CD1c-positive myeloid dendritic cell (primary cell): ENCODE data around the gene KASH5.
A peak's percentile ranks its signal among the peaks of the same experiment; 100 is the strongest.
"Not testable (repeated sequence)": the region's sequence is repeated elsewhere in the genome, so short reads cannot be mapped to it uniquely, and the experiment has no call there.

Experiments used
- DNase-seq: peaks from one replicate; pipeline ENCODE4 v3.0.0-alpha.2; 2016; ENCODE audit errors: extremely low spot score

The KASH5 gene

DNA sequence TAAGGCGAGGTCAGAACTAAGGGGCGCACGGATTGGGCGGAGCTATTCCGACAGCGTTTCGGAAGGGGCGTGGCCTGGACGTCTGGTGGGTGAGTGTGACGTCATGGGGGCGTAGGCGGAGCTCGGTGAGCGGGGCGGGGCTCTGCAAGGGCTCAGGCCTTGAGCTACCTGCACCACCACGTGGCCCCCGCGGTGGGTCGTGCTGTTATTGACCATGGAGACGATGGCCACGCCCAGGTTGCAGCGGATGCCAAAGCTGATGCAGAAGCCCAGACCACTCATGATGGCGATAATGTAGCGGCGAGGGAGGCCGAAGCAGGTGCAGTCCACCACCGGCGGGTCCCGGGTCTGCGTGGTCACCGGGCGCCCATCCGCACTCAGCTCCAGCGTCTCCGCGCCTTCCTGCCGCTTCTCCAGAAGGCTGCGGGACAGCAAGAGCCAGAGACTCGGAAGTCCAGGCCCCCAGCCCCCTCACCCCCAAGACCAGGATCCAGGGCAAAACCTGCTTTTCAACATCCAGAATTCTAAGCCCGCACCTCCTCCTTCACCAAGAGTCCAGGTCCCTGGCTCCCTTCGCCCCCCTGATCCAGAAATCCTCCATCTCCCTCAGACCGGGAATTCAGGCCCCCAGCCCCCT, 48.5 kb downstream of the KASH5 start:
- DNase-seq = peak; percentile 49

DNA sequence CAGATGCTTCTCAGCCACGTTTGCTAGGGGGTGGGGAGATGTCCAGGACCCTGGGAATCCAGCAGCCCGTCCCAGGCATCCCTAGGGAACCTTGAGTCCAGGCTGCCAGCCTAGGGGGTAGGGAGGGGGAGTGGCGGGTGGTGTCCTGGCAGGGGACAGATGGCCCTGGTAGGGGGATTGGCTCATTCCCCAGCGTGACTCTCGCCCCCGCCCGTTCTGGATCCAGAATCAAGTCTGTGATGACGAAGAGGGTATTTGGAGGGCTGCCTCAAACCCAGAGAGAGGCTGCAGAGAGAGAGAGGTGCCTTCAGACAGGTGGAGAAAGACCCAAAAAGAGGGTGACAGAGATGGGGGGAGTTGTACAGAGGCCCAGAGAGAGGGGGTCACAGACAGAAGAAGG, 49.2 kb downstream of the KASH5 start:
- no peak for DNase-seq

DNA sequence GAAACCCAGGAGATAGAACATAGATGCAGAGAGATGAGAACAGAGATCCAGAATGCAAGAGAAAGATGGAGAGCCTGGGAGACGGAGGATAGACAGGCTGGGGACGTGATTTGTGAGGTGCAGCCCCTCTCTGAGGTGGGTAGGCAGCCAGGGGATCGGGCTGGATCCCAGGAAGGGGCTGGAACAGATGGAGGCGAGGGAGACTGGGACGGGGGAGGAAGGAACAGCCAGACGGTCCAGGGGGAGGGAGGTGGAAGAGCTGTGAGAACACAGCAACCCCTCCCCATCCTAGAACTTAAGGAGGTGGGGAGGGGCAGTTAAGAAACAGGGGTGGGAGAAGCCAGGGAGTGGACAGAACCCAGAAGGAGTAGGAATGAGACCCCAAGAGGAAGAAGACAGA, 50.2 kb downstream of the KASH5 start:
- DNase-seq = no peak

DNA sequence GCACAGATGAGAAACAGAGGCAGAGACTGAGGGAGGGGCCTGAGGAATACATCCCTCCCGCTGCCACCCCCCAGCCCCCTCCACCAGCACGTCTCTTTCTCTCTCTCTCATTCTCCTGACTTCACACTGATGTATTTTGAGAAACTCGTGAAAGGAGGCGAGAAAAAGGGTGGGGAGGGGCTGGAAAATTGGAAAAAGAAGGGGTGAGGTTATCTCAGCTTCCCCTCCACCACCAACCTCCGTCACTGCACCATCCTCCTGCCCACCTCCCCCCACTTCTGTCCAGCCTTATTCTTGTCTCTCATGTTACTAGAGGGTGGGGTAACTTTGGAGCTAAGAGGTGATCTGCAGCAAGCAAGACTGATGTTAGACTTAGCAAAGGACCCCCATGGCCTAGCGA, 51.8 kb downstream of the KASH5 start:
- no peak for DNase-seq

DNA sequence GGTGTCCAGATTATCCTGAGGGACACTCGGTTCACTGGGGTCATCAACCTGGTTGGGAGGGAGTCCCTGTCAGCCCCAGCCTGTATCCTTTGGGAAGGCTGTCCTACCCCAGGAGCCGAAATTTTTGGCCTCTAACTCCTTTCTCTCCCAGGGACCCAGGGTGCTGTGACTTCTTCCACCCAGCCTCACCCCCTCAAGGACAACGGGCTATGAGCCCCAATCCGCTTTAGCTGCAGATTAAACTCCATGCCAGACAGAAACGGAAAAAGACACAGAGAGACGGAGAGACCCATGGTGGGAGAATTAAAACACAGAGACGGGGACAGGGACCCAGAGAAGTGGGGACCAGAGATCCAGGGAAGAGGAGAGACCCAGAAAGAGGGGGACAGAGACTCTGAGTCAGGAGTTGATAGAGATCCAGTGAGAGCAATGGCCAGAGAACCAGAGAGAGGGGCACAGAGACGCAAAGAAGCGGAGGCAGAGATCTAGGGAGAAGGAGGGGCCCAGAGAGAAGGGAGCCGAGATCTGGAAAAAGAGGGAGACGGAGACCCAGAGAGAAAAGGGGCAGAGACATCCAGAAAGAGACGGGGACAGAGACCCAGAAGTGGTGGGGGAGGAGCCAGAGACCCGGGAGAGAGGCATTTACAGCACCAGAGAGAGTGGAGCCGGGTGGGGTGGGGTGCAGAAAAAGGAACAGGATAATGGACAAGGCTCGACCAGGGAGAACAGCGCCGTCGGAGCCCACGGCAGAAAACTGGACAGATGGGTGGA, 52.6 kb downstream of the KASH5 start:
- DNase-seq = no peak

DNA sequence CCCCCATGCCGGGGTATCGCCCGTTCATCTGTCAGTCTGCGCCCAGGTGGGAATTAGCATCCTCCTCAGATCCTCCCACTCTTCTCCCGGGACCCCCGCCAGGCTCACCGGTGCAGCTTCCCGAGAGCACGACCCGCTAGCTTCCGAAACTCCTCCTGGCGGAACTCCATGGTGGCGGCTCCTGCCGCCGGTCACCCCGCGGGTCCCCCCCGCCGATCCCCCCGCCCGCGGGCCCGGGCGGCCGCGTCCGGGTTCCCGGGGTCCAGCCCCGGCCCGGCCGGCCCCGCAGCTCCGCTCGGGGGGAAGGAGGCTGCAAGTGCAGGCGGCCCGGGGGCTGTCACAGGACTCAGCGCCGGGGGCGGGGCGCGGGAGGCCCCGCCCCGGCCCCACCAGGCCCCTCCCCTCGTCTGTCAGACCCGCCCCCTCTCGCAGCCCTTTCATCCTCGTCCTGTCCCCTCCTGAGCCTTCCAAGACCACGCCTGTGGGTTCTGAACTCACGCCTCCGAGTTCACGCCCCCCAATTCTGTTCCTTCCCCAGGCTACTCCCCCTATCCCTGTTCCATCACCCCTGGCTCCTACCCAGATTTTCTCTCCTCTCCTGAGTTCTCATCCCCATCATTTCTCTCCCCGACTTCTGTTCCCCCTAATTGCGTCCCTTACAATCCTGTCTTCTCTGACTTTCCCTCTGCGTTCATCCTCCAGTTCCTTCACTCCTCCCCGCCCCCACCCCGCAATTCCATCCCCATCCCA, 53.3 kb downstream of the KASH5 start, which contains the start of gene SLC17A7:
Gene SLC17A7, minus strand, starts transcription at position 318 of the 750 bp plus-strand sequence. Its CDS starts 148 bp downstream, at position 170.
- DNase-seq = peak; percentile 39

DNA sequence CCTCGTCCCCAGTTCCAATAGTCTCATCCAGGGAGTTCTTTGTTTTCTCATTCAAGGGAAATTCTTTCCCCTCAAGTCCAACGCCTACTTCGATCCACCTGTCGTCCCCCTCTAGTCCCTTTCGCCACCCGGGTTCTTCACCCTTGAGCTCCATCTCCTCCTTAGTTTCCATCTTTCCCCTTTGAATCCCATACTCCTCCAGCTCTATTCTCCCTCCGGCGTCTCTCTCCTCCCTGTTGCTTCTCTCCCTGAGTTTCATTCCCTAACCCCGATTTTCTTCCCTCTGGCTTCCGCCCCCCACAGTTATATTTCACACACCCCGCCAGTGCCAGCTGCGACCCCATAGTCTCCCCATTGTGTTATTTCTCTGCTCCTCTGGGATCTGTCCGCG, 53.9 kb downstream of the KASH5 start:
- DNase-seq = no peak

DNA sequence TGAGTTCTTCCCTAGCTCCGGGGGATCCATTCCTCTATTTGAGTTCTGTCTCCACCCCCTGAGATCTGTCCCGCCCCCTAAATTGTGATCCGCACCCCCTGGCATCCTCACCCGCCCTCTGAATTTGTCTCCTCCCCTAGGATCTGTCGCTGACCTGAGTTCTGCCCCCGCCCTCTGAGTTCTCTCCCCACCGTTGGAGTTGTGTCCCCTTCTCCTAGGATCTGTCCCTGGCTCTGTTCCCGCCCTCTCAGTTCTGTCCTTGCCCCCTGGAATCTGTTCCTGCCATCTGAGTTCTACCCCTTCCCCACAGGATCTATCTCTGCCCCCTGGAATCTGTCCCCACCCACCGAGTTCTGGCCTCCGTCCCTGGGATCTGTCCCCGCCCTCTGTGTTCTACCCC, 54.3 kb downstream of the KASH5 start:
- no peak for DNase-seq

DNA sequence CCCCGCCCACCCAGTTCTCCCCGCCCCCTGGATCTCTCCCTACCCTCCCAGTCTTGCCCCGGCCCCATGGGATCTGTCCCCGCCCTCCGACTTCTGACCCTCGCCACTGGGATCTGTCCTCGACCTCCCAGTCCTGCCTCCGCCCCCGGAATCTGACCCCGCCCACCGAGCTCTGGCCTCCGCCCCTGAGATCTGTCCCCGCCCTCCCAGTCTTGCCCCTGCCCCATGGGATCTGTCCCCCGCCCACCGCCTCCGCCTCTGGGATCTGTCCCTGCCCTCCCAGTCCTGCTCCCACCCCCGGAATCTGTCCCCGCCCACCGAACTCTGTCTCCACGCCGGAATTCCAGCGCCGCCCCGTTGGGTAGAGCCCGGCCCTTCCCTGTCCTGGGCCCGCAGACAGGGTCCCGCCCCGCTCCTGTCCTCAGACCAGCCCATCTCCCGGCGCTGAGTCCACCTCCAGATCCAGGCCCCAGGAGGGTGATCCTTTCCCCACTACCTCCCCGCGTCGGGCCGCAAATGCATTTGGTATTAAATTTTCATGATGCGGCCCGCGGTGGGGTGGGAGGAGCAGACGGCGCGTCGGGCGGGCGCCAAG, 54.8 kb downstream of the KASH5 start:
- DNase-seq = peak; percentile 76

DNA sequence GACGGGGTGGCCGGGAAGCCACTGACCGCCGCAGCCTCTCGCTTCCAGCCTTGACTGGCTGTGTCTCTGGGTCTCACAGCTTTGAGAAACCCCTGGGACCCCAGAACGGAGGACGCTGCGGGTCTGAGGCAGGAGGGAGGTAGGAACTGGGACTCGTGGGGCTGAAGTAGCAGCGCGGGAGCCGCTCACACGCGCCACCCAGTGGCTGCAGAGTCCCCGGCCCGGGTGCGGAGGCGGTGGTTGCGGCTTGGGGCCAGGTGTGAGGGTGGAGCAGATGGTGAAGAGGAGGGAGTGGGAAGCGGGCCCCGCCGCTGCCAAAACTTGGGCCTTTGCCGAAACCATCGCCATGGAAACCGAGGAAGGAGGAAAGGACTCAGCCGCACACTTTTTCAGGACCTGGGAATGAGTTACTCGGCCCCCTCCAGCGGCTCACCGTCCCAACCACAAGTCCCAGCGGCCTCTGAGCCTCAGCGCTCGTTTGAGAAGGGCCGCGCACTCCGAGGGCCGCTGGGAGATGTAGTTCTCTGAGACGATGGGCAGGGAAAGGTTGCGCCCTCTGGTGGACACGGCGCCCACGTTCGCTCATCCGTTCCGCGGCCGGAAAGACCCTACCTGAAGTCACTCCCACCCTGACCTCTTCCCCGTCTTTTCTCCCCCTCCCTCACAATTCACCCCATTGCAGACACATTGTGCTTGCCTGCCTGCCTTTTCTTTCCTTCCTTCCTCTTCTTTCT, 55.5 kb downstream of the KASH5 start:
- peak; percentile 95 for DNase-seq

DNA sequence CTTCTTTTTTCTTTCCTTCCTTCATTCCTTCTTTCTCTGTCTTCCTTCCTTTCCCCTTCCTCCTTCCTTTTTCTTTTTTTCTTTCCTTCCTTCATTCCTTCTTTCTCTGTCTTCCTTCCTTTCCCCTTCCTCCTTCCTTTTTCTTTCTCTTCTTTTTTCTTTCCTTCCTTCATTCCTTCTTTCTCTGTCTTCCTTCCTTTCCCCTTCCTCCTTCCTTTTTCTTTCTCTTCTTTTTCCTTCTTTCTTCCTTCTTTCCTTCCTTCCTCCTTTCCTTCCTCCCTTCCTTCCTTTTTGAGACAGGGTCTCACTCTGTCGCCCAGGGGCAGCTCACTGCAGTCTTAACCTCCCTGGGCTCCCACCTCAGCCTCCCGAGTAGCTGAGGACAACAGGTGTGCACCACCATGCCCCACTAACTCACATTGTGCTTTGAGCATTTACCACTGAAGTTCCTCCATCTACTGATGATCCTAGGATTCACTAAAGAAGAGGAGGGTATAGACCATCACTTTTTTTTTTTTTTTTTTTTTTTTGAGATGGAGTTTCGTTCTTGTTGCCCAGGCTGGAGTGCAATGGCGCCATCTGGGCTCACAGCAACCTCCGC, 56.2 kb downstream of the KASH5 start:
- DNase-seq = not testable (repeated sequence)

DNA sequence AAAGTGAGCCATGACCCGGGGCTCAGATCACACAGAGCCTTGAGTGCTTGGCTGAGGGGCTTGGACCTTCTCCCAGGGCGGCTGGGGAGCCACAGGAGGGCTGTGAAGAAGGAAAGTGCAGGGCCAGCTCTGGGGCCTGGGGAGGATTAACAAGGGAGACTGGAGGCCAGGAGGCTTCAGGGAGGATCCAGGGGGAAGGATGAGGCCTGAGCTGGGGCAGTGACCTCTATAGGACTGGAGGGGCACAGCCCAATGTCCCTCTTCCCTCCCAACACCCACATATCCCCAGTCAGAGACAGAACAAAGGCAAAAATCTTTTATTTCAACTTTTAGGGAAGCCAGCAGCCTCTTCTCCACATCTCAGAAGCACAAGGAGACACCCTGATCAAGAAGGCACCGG, 57.9 kb downstream of the KASH5 start:
- no peak for DNase-seq

DNA sequence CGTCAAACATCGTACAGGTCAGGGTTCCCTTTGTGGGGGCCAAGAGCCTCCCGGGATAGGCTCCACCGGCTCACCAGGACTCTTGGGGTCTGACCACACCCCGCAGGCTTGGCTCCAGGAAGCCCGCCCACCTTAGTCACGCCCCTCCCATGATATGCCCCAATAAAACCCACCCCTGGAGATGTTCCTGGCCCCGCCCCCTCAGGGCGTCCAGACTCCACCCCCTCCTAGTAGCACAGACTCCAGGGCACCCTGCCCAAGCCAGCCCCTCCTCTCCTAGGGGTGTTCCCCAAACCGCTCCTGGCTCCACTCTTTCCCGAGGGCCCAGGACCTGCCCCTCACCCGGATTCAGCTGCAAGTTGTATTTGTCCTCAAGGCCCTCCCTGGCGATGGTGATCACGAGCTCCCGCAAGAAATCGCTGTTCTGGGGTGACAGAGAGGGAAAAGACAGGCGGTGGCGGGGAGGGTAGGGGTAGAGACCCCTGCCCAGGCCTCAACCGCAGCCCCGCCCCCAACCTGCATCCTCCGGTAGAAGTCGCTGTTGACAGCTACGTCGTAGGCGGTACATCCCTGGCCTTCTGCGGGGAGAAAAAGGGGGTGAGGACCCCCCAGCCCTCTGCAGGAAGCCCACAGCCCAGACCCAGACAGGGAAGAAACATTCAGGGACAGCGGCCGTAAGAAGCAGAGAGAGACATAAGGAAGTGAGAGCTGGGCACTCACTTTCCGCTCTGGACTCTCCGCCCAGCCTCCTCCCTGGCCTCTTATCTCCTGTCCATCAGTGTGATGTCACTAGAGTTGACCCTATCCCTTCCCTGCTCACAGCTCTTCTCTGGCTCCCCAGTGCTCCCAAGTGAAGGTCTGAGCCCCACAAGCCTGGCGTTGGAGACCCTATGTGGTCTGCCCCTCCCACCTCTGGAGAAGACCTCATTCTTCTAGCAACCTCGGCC, 59.7 kb downstream of the KASH5 start:
- DNase-seq = no peak

DNA sequence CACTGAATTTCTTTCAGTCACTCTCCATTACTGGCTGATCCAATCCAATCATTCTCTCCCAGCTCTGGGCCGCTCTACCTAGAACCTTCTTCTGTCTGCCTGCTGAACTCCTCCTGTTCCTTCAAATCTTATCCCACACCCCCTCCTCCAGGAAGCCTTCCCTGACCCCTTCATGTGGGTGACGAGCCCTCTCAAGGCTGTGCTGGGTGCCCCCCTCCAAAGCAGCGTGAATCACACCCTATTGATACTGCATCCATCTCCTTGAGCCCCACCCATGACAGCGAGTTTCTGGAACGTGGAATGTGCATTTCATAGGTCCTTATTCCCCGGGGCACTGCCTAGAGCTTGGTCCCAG, 60.4 kb downstream of the KASH5 start:
- no peak for DNase-seq

DNA sequence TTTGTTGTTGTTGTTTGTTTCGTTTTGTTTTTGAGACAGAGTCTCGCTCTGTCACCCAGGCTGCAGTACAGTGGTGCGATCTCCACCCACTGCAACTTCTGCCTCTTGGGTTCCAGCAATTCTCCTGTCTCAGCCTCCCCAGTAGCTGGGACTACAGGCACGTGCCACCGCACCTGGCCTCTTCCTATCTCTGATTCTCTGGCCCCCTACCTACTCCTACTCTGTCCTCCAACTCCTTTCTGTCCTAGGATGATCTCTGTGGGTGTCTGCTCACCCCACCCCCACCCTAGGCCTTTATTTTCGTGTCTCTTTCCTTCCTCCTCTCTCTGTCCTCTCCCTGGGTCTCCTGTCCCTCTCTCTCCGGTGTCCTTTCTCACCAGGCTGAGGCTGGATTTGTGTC, 62.4 kb downstream of the KASH5 start:
- DNase-seq = no peak

DNA sequence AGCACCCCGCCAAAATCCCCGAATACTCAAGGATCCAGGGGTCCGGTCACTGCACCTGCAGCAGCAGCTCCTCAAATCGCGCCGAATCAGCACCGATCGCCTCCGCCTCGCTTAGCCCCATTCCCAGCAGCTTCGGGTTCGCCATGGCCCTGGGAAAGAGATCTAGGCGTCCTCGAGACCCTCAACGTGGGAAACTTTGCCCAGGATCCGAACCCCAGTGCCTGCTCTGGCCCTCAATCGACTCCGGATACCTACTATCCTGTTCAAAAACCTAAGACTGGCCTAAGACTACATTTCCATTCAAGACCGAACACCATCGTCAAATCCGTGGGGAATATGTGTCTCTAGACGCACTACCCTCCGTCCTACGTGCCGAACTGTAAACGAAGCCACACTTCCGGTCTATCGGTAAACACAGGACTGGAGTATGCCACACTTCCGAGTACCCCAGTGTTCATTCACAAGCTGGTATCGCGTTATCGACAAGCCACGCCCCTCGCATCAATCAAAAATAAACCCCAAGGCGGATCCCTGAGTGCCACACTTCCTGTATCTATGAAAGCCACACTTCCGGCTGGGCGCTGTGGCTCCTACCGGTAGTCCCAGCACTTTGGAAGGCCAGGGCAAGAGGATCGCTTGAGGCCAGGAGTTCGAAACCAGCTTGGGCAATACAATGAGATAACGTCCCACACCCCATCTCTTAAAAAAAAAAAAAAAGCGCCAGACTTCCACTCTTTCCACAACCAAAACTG, 63.6 kb downstream of the KASH5 start, which contains the start of gene PIH1D1:
Gene PIH1D1, minus strand, starts transcription at position 385 of the 752 bp plus-strand sequence. Its CDS starts 240 bp downstream, at position 145.
- peak; percentile 99 for DNase-seq

DNA sequence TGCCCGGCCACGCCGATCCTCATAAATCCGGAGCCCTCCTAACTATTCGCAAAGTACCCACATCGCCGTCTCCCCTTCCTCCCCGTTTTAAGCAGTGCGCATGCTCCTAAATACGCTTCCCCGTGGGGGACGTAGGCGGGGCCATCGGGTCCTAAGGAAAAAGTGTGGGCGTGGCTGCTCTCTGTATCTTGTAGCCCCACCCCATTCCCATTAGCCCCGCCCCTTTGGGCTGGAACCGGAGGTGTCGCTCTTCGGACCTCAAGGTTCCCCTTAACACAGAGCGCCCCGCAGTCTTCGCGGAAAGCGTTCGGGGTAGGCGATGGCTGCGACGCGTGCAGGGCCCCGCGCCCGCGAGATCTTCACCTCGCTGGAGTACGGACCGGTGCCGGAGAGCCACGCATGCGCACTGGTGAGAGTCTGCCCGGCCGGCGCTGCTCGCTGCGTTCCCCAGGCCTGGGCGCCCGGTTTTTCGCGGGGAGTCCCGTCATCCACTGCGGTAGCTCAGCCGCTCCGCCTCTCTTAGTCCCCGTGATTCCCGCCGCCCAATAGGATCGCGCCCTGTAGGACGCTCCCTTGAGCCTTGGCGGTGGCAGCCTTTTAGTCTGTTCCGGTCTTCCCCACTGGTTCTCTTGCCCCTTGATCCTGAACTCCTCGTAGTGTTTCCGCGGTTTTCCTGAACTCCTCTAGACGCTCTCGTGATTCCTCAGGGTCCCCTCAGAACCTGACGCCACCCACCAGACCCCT, 65.1 kb downstream of the KASH5 start, which contains the start of gene ALDH16A1:
Gene ALDH16A1, plus strand, starts transcription at position 213 of the 744 bp plus-strand sequence. Its CDS starts 107 bp downstream, at position 320.
- peak; percentile 99 for DNase-seq

DNA sequence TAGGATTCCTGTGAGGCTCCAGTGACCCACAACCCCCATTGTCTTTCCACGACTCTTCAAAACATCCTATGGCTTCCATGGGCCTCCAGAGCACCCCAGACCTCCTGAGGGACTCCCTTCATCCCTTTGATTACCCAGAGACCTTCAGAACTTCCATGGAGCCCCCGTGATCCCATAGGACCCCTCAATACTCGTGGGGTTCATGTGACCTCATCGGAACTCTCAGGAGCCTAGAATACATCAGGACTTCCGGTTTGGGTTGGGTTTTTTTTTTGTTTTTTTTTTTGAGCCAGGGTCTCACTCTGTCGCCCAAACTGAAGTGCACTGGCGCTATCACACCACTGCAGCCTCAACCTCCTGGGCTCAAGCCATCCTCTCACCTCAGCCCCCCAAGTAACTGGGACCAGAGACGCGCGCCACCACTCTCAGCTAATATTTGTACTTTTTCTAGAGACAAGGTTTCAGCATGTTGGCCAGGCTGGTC, 65.8 kb downstream of the KASH5 start:
- DNase-seq = peak; percentile 13
